SK-N-SH treated with all-trans-retinoic acid at 6 μM for 48 hours (cell line): ENCODE data around the gene ARVCF.

Experiments used
- CSDC2 ChIP-seq: fragments of 250-450 bp; sonication (Bioruptor Pico); IDR thresholded peaks from 2 replicates; pipeline ENCODE4 v1.5.0; 2020; ENCODE audit warnings: mild to moderate bottlenecking, moderate library complexity
- GLIS3 ChIP-seq: fragments of 250-450 bp; sonication (Bioruptor Pico); IDR thresholded peaks from 2 replicates; pipeline ENCODE4 v1.5.0; 2020; ENCODE audit warnings: mild to moderate bottlenecking, moderate library complexity
- OSR1 ChIP-seq: fragments of 250-450 bp; sonication (Bioruptor Pico); IDR thresholded peaks from 2 replicates; pipeline ENCODE4 v1.8.0; 2022; ENCODE audit warnings: moderate library complexity, mild to moderate bottlenecking, inconsistent platforms
- RARB ChIP-seq: fragments of 250-450 bp; sonication (Bioruptor Pico); IDR thresholded peaks from 2 replicates; pipeline ENCODE4 v1.8.0; 2021; ENCODE audit warnings: mild to moderate bottlenecking, moderate library complexity
- SNAI2 ChIP-seq: fragments of 250-450 bp; sonication (Bioruptor Pico); IDR thresholded peaks from 2 replicates; pipeline ENCODE4 v1.5.0; 2020; ENCODE audit warnings: mild to moderate bottlenecking, moderate library complexity
- ZFP3 ChIP-seq: fragments of 250-450 bp; sonication (Bioruptor Pico); IDR thresholded peaks from 2 replicates; pipeline ENCODE4 v1.5.0; 2020; ENCODE audit warnings: mild to moderate bottlenecking, moderate library complexity
- ZFP30 ChIP-seq: fragments of 450-650 bp; formaldehyde crosslinking; IDR thresholded peaks from 2 replicates; pipeline ENCODE4 v1.5.0; 2022; ENCODE audit warnings: mild to moderate bottlenecking, moderate library complexity
- ZNF565 ChIP-seq: fragments of 450-650 bp; formaldehyde crosslinking; conservative IDR thresholded peaks from 2 replicates; pipeline ENCODE4 v1.5.0; 2020; ENCODE audit warnings: low read depth, mild to moderate bottlenecking, moderate library complexity
- ZNF70 ChIP-seq: fragments of 450-650 bp; formaldehyde crosslinking; IDR thresholded peaks from 2 replicates; pipeline ENCODE4 v1.5.0; 2020; ENCODE audit warnings: mild to moderate bottlenecking, moderate library complexity
- TF ChIP-seq, protein P1 (sequence below): fragments of 250-450 bp; sonication (Bioruptor Pico); IDR thresholded peaks from 2 replicates; pipeline ENCODE4 v1.8.0; 2020; ENCODE audit warnings: mild to moderate bottlenecking, moderate library complexity, borderline replicate concordance
- TF ChIP-seq, protein P2 (sequence below): fragments of 250-450 bp; sonication (Bioruptor Pico); IDR thresholded peaks from 2 replicates; pipeline ENCODE4 v1.5.1; 2020; ENCODE audit warnings: low read depth, mild to moderate bottlenecking, moderate library complexity

DNA sequence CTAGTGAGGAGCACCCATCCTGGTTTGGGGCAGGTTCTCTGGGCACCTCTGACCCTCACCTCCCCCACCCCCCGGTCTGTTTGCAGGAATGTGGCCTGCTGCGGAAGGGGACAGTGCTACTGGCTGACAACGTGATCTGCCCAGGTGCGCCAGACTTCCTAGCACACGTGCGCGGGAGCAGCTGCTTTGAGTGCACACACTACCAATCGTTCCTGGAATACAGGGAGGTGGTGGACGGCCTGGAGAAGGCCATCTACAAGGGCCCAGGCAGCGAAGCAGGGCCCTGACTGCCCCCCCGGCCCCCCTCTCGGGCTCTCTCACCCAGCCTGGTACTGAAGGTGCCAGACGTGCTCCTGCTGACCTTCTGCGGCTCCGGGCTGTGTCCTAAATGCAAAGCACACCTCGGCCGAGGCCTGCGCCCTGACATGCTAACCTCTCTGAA, 48.2 kb downstream of the ARVCF start:
- TF ChIP-seq ZFP3 (CRISPR knock-in tag) (no peak), ZFP30 (CRISPR knock-in tag) (no peak), SNAI2 (no peak), ZNF565 (CRISPR knock-in tag) (no peak), GLIS3 (no peak), RARB (CRISPR knock-in tag) (no peak), OSR1 (no peak), CSDC2 (no peak), ZNF70 (CRISPR knock-in tag) (no peak)
- TF ChIP-seq, protein P1, sequence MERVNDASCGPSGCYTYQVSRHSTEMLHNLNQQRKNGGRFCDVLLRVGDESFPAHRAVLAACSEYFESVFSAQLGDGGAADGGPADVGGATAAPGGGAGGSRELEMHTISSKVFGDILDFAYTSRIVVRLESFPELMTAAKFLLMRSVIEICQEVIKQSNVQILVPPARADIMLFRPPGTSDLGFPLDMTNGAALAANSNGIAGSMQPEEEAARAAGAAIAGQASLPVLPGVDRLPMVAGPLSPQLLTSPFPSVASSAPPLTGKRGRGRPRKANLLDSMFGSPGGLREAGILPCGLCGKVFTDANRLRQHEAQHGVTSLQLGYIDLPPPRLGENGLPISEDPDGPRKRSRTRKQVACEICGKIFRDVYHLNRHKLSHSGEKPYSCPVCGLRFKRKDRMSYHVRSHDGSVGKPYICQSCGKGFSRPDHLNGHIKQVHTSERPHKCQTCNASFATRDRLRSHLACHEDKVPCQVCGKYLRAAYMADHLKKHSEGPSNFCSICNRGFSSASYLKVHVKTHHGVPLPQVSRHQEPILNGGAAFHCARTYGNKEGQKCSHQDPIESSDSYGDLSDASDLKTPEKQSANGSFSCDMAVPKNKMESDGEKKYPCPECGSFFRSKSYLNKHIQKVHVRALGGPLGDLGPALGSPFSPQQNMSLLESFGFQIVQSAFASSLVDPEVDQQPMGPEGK (CRISPR knock-in tag), result no peak
- TF ChIP-seq, protein P2, sequence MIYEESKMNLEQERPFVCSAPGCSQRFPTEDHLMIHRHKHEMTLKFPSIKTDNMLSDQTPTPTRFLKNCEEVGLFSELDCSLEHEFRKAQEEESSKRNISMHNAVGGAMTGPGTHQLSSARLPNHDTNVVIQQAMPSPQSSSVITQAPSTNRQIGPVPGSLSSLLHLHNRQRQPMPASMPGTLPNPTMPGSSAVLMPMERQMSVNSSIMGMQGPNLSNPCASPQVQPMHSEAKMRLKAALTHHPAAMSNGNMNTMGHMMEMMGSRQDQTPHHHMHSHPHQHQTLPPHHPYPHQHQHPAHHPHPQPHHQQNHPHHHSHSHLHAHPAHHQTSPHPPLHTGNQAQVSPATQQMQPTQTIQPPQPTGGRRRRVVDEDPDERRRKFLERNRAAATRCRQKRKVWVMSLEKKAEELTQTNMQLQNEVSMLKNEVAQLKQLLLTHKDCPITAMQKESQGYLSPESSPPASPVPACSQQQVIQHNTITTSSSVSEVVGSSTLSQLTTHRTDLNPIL (CRISPR knock-in tag), result no peak
